Body of pancreas (tissue), 4 donors: ENCODE results near the gene SNX5. TPM values are rescaled to one million over a fixed set of nuclear protein-coding genes. Genes with fewer than 3 reads are reported as not detected.

ENCODE experiments used
- ATAC-seq: fragments of 150-250 bp; one replicate; pipeline ENCODE4 v1.9.1; 2016
- DNase-seq, 4 donors: peaks; one replicate each; pipeline ENCODE4 v3.0.0-alpha.2; 2019
- H3K27ac ChIP-seq, 4 donors: fragments of 200-600 bp; sonication (generic); 1 replicate in 3 of 4; 2 replicates in 1 of 4; pipeline versions ENCODE4 v1.5.1 to v1.6.1; 2016 to 2019; ENCODE audit warnings: mild to moderate bottlenecking in 1 of 4, mixed read lengths in 1 of 4, moderate library complexity in 1 of 4
- H3K27me3 ChIP-seq, 2 donors: fragments of 200-600 bp; sonication (generic); one replicate each; pipeline ENCODE4 v1.6.0; 2016; ENCODE audit warnings: mild to moderate bottlenecking in 1 of 2
- H3K36me3 ChIP-seq, 2 donors: fragments of 200-600 bp; sonication (generic); replicated peaks in 1 of 2; 2 replicates each; pipeline ENCODE4 v1.5.1; 2016; ENCODE audit warnings: low read depth in 2 of 2; ENCODE audit not compliant: insufficient read depth in 1 of 2
- H3K4me1 ChIP-seq: fragments of 200-600 bp; sonication (generic); one replicate; pipeline ENCODE4 v1.6.0; 2016
- H3K4me3 ChIP-seq, 2 donors: fragments of 200-600 bp; sonication (generic); 1 replicate in 1 of 2; 2 replicates in 1 of 2; pipeline ENCODE4 v1.5.1; 2016 to 2019
- H3K9me3 ChIP-seq, 3 donors: fragments of 200-600 bp; sonication (generic); 1 replicate in 2 of 3; 2 replicates in 1 of 3; pipeline ENCODE4 v1.5.1; 2016
- CTCF ChIP-seq, 7 experiments: fragments of 450-650 bp in 4 of 7; fragments of 200-600 bp in 3 of 7; sonication (generic) in 3 of 7; IDR thresholded peaks; one replicate each; pipeline ENCODE4 v1.5.1; 2016 to 2019; ENCODE audit warnings: antibody characterized with exemption in 7 of 7
- POLR2A ChIP-seq, 3 donors: fragments of 450-650 bp; IDR thresholded peaks; one replicate each; pipeline ENCODE4 v1.6.1; 2016; ENCODE audit warnings: antibody characterized with exemption in 3 of 3, mild to moderate bottlenecking in 2 of 3
- WGBS, 2 donors: methylation state at CpG; one replicate each; pipeline ENCODE4 v1.1.5; 2017; 5-methylcytosine and 5-hydroxymethylcytosine counted together
- intact Hi-C: fragments of 100-400 bp; cut with DNase I; formaldehyde crosslinking; loops from one replicate; pipeline ENCODE4 v1.15.1; 2023
- total RNA-seq, 2 donors: library from RNA; depleted of rRNA; stranded (reverse); fragments of >200 nt; gene quantifications; one replicate each; pipeline ENCODE4 v1.1.0, GENCODE V29; 2016

The SNX5 gene
- total RNA-seq, 2 donors from 2014 or later = 61.3 to 84.3 TPM

GRCh38 chr20:17947474-17947815 is 21.1 kb downstream of the SNX5 start:
- Histone ChIP-seq H3K9me3 (no peaks in the 10 kb centered on the region), H3K36me3 (peaks cover 5 to 43% of the 10 kb centered on the region in 2 donors), H3K4me3 (no peak overlapping the region), H3K27me3 (no peaks in the 10 kb centered on the region), H3K27ac (no peak overlapping the region), H3K4me1 (no peaks in the 10 kb centered on the region)
- 37 to 50% methylated on average over 5 of the region's 5 CpGs for WGBS, 2 donors
- ATAC-seq = no peak
- intact Hi-C loops = no loop called here
- DNase-seq = no peak
- TF ChIP-seq POLR2A (IDR thresholded peaks at IDR 0.05) (no peak), CTCF (IDR thresholded peaks at IDR 0.05) (no peak)

- Histone ChIP-seq H3K4me3 (no peak overlapping the region), H3K9me3 (no peaks in the 10 kb centered on the region), H3K27me3 (no peaks in the 10 kb centered on the region), H3K36me3 (peaks cover 5 to 45% of the 10 kb centered on the region in 2 donors), H3K27ac (no peak overlapping the region), H3K4me1 (no peaks in the 10 kb centered on the region)
- no peak for DNase-seq
- 55 to 63% methylated on average over 6 of the region's 6 CpGs for WGBS, 2 donors
- intact Hi-C loops = no loop called here
- TF ChIP-seq POLR2A (IDR thresholded peaks at IDR 0.05) (no peak), CTCF (IDR thresholded peaks at IDR 0.05) (no peak)
- no peak for ATAC-seq
These were observed 21.8 kb downstream of the SNX5 start for GRCh38 chr20:17946572-17947473.

- intact Hi-C loops = no loop called here
- ATAC-seq (no peak), DNase-seq (no peak)
- TF ChIP-seq POLR2A (IDR thresholded peaks at IDR 0.05) = no peak
- no peak for TF ChIP-seq CTCF (IDR thresholded peaks at IDR 0.05)
- 87 to 91% methylated on average over 5 of the region's 5 CpGs for WGBS, 2 donors
- Histone ChIP-seq H3K27ac (no peak overlapping the region), H3K9me3 (no peaks in the 10 kb centered on the region), H3K27me3 (no peaks in the 10 kb centered on the region), H3K4me1 (no peaks in the 10 kb centered on the region), H3K4me3 (no peak overlapping the region), H3K36me3 (peaks cover 5 to 45% of the 10 kb centered on the region in 2 donors)
These were observed 22.6 kb downstream of the SNX5 start for GRCh38 chr20:17946040-17946439.

- TF ChIP-seq CTCF (IDR thresholded peaks at IDR 0.05) = no peak
- TF ChIP-seq POLR2A (IDR thresholded peaks at IDR 0.05) = no peak
- ATAC-seq (no peak), DNase-seq (no peak)
- Histone ChIP-seq H3K36me3 (peaks cover 5 to 42% of the 10 kb centered on the region in 2 donors), H3K9me3 (no peaks in the 10 kb centered on the region), H3K27ac (no peak overlapping the region), H3K4me1 (no peaks in the 10 kb centered on the region), H3K27me3 (no peaks in the 10 kb centered on the region), H3K4me3 (no peak overlapping the region)
- 93% methylated on average over 4 of the region's 4 CpGs for WGBS, 2 donors
- intact Hi-C loops = no loop called here
These were observed 23.6 kb downstream of the SNX5 start for GRCh38 chr20:17944854-17945474.
